Neutrophil (primary cell): ENCODE data around the gene GNG12.
"Not testable (repeated sequence)": the region's sequence is repeated elsewhere in the genome, so short reads cannot be mapped to it uniquely, and the experiment has no call there.

ENCODE experiments used
- H3K27ac ChIP-seq: fragments of 200-600 bp; sonication (generic); 2 replicates; pipeline ENCODE4 v1.5.1; 2016; ENCODE audit warnings: mild to moderate bottlenecking, moderate library complexity
- H3K27me3 ChIP-seq: fragments of 200-600 bp; sonication (generic); 2 replicates; pipeline ENCODE4 v1.6.0; 2016; ENCODE audit warnings: mild to moderate bottlenecking
- H3K36me3 ChIP-seq: fragments of 200-600 bp; sonication (generic); 2 replicates; pipeline ENCODE4 v1.5.1; 2017
- H3K4me1 ChIP-seq, 2 experiments: fragments of 200-600 bp in 1 of 2; sonication (generic) in 1 of 2; 1 replicate in 1 of 2; 2 replicates in 1 of 2; pipeline versions ENCODE4 v1.5.1 to v1.6.1; 2013 to 2016; ENCODE audit warnings: low read depth in 1 of 2, low read length in 1 of 2, mild to moderate bottlenecking in 1 of 2, moderate library complexity in 1 of 2; ENCODE audit not compliant: control insufficient read depth in 1 of 2, insufficient read depth in 1 of 2
- H3K4me3 ChIP-seq, 2 experiments: fragments of 200-600 bp in 1 of 2; sonication (generic) in 1 of 2; 1 replicate in 1 of 2; 2 replicates in 1 of 2; pipeline ENCODE4 v1.5.1; 2013 to 2016; ENCODE audit warnings: low read depth in 1 of 2, low read length in 1 of 2, mild to moderate bottlenecking in 1 of 2, moderate library complexity in 1 of 2
- H3K9me3 ChIP-seq: fragments of 200-600 bp; sonication (generic); 2 replicates; pipeline ENCODE4 v1.5.1; 2016
- CTCF ChIP-seq: fragments of 200-600 bp; sonication (generic); IDR thresholded peaks from 2 replicates; pipeline ENCODE4 v1.5.1; 2016; ENCODE audit warnings: antibody characterized with exemption

Gene GNG12

GRCh38 chr1:67731322-67731721 lies 101.9 kb downstream of the GNG12 start:
- H3K4me1 ChIP-seq = peaks cover 27 to 35% of the 10 kb centered on the region in 2 experiments
- TF ChIP-seq CTCF = no peak

GRCh38 chr1:67730312-67730711 lies 103.0 kb downstream of the GNG12 start:
- H3K36me3 ChIP-seq, H3K27me3 ChIP-seq, H3K9me3 ChIP-seq, H3K27ac ChIP-seq, H3K4me3 ChIP-seq: not testable (repeated sequence)
- peaks cover 19 to 26% of the 10 kb centered on the region in 2 experiments for H3K4me1 ChIP-seq

More at GRCh38 chr1:67731322-67731721, 101.9 kb downstream of the GNG12 start:
- H3K27ac ChIP-seq = no peak overlapping the region
- no peaks in the 10 kb centered on the region for H3K9me3 ChIP-seq
- H3K4me3 ChIP-seq = no peak overlapping the region
- H3K36me3 ChIP-seq = no peaks in the 10 kb centered on the region
- no peaks in the 10 kb centered on the region for H3K27me3 ChIP-seq

GRCh38 chr1:67729872-67730271 lies 103.4 kb downstream of the GNG12 start:
- TF ChIP-seq CTCF = no peak
- Histone ChIP-seq H3K4me1 (peaks cover 18 to 21% of the 10 kb centered on the region in 2 experiments), H3K27ac (no peak overlapping the region), H3K4me3 (no peak overlapping the region), H3K27me3 (no peaks in the 10 kb centered on the region), H3K9me3 (no peaks in the 10 kb centered on the region), H3K36me3 (no peaks in the 10 kb centered on the region)

- H3K4me1 ChIP-seq = no peaks in the 10 kb centered on the region
- H3K36me3 ChIP-seq = no peaks in the 10 kb centered on the region
- no peaks in the 10 kb centered on the region for H3K27me3 ChIP-seq
- H3K9me3 ChIP-seq = no peaks in the 10 kb centered on the region
- no peak overlapping the region for H3K4me3 ChIP-seq
- H3K27ac ChIP-seq = no peak overlapping the region
- no peak for TF ChIP-seq CTCF
Observed at GRCh38 chr1:67726224-67726623, 107.0 kb downstream of the GNG12 start.

DNA sequence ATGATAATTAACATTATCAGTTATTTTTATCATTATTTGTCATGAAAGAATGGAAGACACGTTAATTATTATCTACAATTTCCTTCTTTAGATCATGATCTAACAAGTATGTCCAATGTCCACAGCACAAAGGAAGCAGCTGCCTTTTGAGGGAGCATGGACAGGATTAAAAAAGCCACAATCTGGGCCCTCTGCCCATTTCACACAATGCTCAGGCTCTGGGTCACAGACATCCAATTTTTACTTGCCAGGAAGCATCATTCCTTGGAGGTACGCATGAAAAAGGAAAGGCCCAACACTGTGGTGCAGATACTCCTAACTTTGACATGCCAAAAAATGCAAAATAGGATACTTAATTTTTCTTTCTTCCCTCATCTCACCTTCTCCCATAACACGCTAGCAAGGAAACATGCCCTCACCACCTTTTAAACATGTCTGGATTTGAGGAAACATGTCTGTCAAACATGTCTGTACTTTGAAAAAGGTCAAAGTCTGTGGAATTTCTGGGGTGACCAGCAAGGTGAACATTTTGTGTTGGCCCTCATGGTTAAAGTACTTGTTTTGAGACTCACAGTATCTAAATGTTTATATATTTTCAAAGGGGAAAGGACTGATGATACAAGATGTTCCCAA lies 108.2 kb downstream of the GNG12 start:
- Histone ChIP-seq H3K4me3 (no peak overlapping the region), H3K27ac (no peak overlapping the region), H3K27me3 (no peaks in the 10 kb centered on the region), H3K4me1 (no peaks in the 10 kb centered on the region), H3K9me3 (no peaks in the 10 kb centered on the region), H3K36me3 (no peaks in the 10 kb centered on the region)
- no peak for TF ChIP-seq CTCF

DNA sequence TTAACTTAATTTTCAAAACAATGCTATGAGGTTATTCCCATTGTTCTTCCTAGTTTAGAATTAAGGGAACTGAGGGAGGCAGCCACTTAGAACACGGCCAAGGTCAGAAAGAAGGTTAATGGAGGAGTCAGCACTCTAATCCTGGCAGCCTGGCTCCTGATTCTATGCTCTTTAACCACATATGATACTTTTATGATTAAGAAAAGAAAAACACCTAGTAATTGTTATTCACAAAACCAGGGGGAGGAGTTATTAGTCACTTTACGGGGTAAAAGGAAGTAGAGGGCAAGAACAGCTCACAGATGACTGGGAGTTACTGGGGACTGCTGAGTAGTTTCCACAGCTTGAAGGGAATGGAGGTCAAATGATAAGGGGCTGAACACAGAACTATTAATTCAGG lies 109.6 kb downstream of the GNG12 start:
- no peak overlapping the region for H3K4me3 ChIP-seq
- H3K4me1 ChIP-seq = no peaks in the 10 kb centered on the region
- no peaks in the 10 kb centered on the region for H3K27me3 ChIP-seq
- no peak for TF ChIP-seq CTCF
- no peaks in the 10 kb centered on the region for H3K36me3 ChIP-seq
- no peaks in the 10 kb centered on the region for H3K9me3 ChIP-seq
- H3K27ac ChIP-seq = no peak overlapping the region
